Omental fat pad (tissue), 4 donors: ENCODE measurements around the gene TRIO. TPM values are rescaled to one million over a fixed set of nuclear protein-coding genes. Genes with fewer than 3 reads are reported as not detected.

Experiments
- ATAC-seq: fragments of 150-250 bp; one replicate; pipeline ENCODE4 v1.9.1; 2016; ENCODE audit warnings: mild to moderate bottlenecking, moderate library complexity; ENCODE audit not compliant: low FRiP score
- DNase-seq: peaks from one replicate; pipeline ENCODE4 v3.0.0-alpha.2; 2019; ENCODE audit warnings: low spot score
- CTCF ChIP-seq, 3 donors: fragments of 450-650 bp; IDR thresholded peaks; one replicate each; pipeline ENCODE4 v1.5.1; 2016 to 2017; ENCODE audit warnings: antibody characterized with exemption in 3 of 3, mild to moderate bottlenecking in 3 of 3, moderate library complexity in 2 of 3
- total RNA-seq, 4 donors: library from RNA; depleted of rRNA; stranded (reverse); fragments of >200 nt; gene quantifications; one replicate each; pipeline ENCODE4 v1.1.0, GENCODE V29; 2016

The TRIO gene
- total RNA-seq, 4 donors from 2014 or later, result 125 to 370 (median 193) TPM

- ATAC-seq (no peak), DNase-seq (no peak)
- no peak for TF ChIP-seq CTCF (IDR thresholded peaks at IDR 0.05)
Measured at GRCh38 chr5:14509556-14509955, 366.4 kb downstream of the TRIO start.

DNA sequence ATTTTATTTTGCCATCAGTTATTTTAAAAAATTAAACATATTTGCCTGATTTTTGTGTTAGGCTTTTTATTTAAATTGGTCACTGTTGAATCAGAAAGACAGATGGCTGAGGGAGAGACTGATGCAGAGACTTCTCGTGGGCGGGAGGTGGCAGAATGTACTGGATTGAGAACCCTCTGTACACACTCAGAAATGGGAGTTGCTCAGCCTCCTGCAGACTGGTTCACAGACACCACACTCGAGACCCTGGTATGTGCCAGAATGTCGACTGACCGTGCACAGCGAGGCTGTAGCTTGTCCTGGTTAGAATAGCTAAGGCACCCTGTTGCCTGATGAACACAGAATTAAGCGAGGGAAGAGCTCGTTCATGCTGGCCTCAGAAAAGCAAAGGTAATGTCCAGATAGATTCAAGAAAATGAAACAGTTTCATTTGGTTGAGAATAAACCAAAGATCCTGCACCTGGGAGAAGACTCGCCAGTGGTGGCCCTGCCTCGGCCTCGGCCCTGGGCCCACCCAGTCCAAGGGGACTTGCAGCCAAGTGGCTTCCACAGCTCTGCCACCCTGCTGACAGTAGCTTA is 367.1 kb downstream of the TRIO start:
- no peak for TF ChIP-seq CTCF (IDR thresholded peaks at IDR 0.05)
- ATAC-seq (no peak), DNase-seq (no peak)

DNA sequence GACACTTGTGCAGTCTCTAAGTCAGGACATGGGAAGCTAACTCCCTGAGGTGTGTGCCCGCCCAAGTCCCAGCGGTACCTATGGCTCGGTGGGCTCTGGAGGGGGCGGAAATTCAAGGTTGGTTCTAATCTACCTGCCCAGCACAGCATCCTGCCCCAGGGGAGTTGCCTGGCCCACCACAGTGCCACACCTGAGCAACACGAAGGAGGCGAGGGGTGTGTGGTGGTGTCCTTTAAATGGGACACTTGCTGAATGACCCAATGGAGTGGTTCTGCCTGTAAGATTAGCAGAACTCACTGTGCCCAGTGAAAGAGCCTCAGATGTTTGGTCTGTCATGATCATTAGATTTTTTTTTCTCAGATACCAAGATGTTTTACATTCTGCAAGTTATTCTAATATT is 367.7 kb downstream of the TRIO start:
- ATAC-seq (no peak), DNase-seq (no peak)
- no peak for TF ChIP-seq CTCF (IDR thresholded peaks at IDR 0.05)

- ATAC-seq, result no peak
- no peak for DNase-seq
- TF ChIP-seq CTCF (IDR thresholded peaks at IDR 0.05), result no peak
Measured at GRCh38 chr5:14512574-14512973, 369.4 kb downstream of the TRIO start.

GRCh38 chr5:14513266-14513665 is 370.1 kb downstream of the TRIO start:
- no peak for TF ChIP-seq CTCF (IDR thresholded peaks at IDR 0.05)
- no peak for DNase-seq
- no peak for ATAC-seq

DNA sequence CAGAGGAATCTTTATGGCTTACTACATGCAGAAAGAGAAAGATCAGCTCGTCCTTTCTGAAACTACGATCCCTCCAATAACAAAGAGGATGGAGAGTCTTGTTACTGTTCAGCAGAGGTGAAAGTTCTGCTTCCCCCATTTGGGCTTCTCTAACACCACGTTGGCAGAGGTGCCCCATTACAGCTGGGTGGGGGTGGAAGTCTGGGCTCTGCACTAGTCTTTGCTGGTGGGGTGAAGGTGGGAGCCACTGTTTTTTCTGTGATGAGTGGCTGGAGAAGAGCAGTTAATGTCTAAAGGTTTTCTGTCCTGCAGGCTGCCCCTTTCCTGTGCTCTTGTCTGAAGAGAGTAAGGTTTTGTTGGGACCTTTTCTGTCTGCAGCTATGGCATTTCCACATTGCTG is 373.8 kb downstream of the TRIO start:
- TF ChIP-seq CTCF (IDR thresholded peaks at IDR 0.05), result no peak
- no peak for ATAC-seq
- DNase-seq, result no peak

DNA sequence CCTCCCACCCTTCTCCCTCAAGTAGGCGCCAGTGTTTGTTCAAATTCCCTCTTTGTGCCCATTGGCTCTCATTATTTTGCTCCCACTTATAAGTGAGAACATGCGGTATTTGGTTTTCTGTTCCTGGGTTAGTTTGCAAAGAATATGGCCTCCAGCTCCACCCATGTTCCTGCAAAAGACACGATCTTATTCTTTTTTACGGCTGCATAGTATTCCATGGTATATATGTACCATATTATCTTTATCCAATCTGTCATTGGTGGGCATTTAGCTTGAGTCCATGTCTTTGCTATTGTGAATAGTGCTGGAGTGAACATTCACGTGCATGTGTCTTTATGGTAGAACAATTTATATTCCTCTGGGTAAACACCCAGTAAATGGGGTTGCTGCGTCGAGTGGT is 375.5 kb downstream of the TRIO start:
- no peak for TF ChIP-seq CTCF (IDR thresholded peaks at IDR 0.05)
- DNase-seq, result no peak
- no peak for ATAC-seq
